ENCODE results near the gene APLP1. TPM values are rescaled to one million over a fixed set of nuclear protein-coding genes. Genes with fewer than 3 reads are reported as not detected.
A peak's percentile ranks its signal among the peaks of the same experiment; 100 is the strongest.

Gene APLP1
- total and polyA plus RNA-seq, 2 experiments from 2014 or later = 10.6 to 16.8 TPM

DNA sequence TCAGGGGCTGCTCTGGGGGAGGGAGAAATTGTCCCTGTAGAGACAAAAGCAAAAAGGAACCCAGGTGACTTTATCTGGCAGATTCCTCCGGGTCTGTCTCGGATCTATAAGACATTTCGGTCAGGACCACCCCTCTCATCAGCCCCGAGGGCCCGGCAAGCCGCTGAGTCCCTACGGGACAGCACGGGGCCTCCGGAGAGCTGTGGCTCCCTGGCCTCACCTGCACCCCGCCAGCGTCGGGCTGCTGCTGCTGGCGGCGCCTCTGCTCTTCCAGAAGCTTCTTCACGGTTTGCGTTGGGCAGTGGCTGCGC, 30.1 kb downstream of the APLP1 start:
- TF ChIP-seq EZH2phosphoT487 (IDR thresholded peaks at IDR 0.05; ENCODE audit: insufficient read depth, low read depth) (no peak), EZH2 (IDR thresholded peaks at IDR 0.05; ENCODE audit: insufficient read depth, poor library complexity, severe bottlenecking) (no peak)
- no peaks in the 10 kb centered on the region for H3K27me3 ChIP-seq (replicated peaks; ENCODE audit: insufficient read depth)
- DNase-seq = no peak
- peak overlapping the region; percentile 87 for H3K9ac ChIP-seq
- peak overlapping the region; percentile 93 for H3K4me2 ChIP-seq (ENCODE audit: unreplicated experiment)
- H3K36me3 ChIP-seq (ENCODE audit: low read depth) = peaks cover 12% of the 10 kb centered on the region; the same call in 1 of the 2 replicates
- H3K79me2 ChIP-seq (ENCODE audit: insufficient read depth) = peaks cover 28% of the 10 kb centered on the region
- peaks cover 18% of the 10 kb centered on the region for H3F3A ChIP-seq (ENCODE audit: insufficient read depth)
- peaks cover 24% of the 10 kb centered on the region for H3K4me1 ChIP-seq (ENCODE audit: insufficient read depth)
- no peaks in the 10 kb centered on the region for H4K20me1 ChIP-seq (ENCODE audit: insufficient read depth)
- peak overlapping the region; percentile 83 for H2AFZ ChIP-seq
- in situ Hi-C loops (cut with MboI) = no loop called here
- no peaks in the 10 kb centered on the region for H3K9me2 ChIP-seq (ENCODE audit: insufficient read depth)
- H3K4me3 ChIP-seq = peak overlapping the region; percentile 99
- WGBS, 2 experiments (ENCODE audit: low coverage in 1 of 2, low lambda C conversion rate in 2 of 2, missing lambda C conversion rate in 2 of 2) = 3 to 5% methylated on average over 16 to 17 of the region's 17 CpGs
- H3K27ac ChIP-seq = peak overlapping the region; percentile 96
- no peaks in the 10 kb centered on the region for H3K9me3 ChIP-seq (ENCODE audit: low read depth)

DNA sequence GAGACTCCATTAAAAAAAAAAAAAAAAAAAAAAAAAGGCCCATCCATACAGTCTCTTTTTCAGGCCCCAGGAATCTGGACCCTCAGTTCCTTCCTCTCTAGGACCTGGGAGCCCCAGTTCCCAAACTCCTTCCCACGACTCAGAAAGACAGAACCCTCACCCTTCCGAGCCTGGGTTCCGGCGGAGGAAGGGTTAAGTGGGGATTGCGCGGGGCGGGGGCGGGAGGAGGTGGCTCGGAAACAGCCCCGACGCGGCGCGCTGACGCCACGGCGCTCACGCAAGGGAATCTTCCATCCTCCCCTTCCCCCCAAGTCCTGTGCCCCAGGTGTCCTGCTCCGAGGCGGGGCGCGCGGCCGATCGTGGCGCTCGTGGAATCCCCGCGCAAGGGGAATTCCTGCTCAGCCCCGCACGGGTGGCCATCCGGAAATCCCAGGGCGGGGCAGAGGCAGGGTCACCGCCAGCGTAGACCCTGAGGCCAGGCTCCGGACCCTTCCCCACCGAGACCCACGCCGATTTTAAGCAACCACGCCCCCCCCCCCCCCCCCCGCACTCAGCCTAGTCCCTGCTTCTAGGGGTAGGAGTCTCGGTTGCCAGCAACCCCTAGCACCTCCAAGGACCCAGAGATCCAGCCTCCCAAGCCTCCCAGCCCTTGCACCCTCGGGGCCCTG, 31.3 kb downstream of the APLP1 start:
- DNase-seq = peak; percentile 94
- Histone ChIP-seq H3K4me2 (ENCODE audit: unreplicated experiment) (peak overlapping the region; percentile 93), H3K4me3 (peak overlapping the region; percentile 99), H3K27me3 (replicated peaks; ENCODE audit: insufficient read depth) (no peaks in the 10 kb centered on the region), H3K9ac (peak overlapping the region; percentile 87), H3F3A (ENCODE audit: insufficient read depth) (peaks cover 13% of the 10 kb centered on the region), H3K9me3 (ENCODE audit: low read depth) (no peaks in the 10 kb centered on the region), H3K9me2 (ENCODE audit: insufficient read depth) (no peaks in the 10 kb centered on the region), H4K20me1 (ENCODE audit: insufficient read depth) (no peaks in the 10 kb centered on the region), H3K79me2 (ENCODE audit: insufficient read depth) (peaks cover 28% of the 10 kb centered on the region), H3K27ac (peak overlapping the region; percentile 96), H3K4me1 (ENCODE audit: insufficient read depth) (peaks cover 26% of the 10 kb centered on the region), H2AFZ (peak overlapping the region; percentile 83), H3K36me3 (ENCODE audit: low read depth) (peaks cover under 1% of the 10 kb centered on the region; the same call in 1 of the 2 replicates)
- no peak for TF ChIP-seq EZH2phosphoT487 (IDR thresholded peaks at IDR 0.05; ENCODE audit: insufficient read depth, low read depth)
- TF ChIP-seq EZH2 (IDR thresholded peaks at IDR 0.05; ENCODE audit: insufficient read depth, poor library complexity, severe bottlenecking) = no peak
- WGBS, 2 experiments (ENCODE audit: low coverage in 1 of 2, low lambda C conversion rate in 2 of 2, missing lambda C conversion rate in 2 of 2) = 1 to 2% methylated on average over 21 to 26 of the region's 43 CpGs
- in situ Hi-C loops (cut with MboI) = no loop called here

- peak overlapping the region; percentile 96 for H3K27ac ChIP-seq
- DNase-seq = peak; percentile 88
These were observed 32.8 kb downstream of the APLP1 start for GRCh38 chr19:35901055-35901644.

GRCh38 chr19:35901854-35902661, 33.7 kb downstream of the APLP1 start, which contains the start of gene HCST:
Gene HCST (plus strand): TSS chr19:35902529. CDS start chr19:35902594, 65 bp downstream.
- H2AFZ ChIP-seq = peak within 1 kb of the TSS; percentile 32
- peak within 1 kb of the TSS; percentile 93 for H3K4me2 ChIP-seq (ENCODE audit: unreplicated experiment)
- whole genome bisulfite sequencing, 2 experiments (ENCODE audit: low coverage in 1 of 2, low lambda C conversion rate in 2 of 2, missing lambda C conversion rate in 2 of 2) = 15 to 18% methylated on average over 6 of the region's 6 CpGs

More at GRCh38 chr19:35901055-35901644, 32.8 kb downstream of the APLP1 start:
- H4K20me1 ChIP-seq (ENCODE audit: insufficient read depth) = no peaks in the 10 kb centered on the region
- no peaks in the 10 kb centered on the region for H3K36me3 ChIP-seq (ENCODE audit: low read depth)
- peaks cover 26% of the 10 kb centered on the region for H3K4me1 ChIP-seq (ENCODE audit: insufficient read depth)
- no peaks in the 10 kb centered on the region for H3K9me3 ChIP-seq (ENCODE audit: low read depth)
- H3K4me3 ChIP-seq = peak overlapping the region; percentile 99
- 41 to 56% methylated on average over 2 of the region's 2 CpGs for WGBS, 2 experiments (ENCODE audit: low coverage in 1 of 2, low lambda C conversion rate in 2 of 2, missing lambda C conversion rate in 2 of 2)
- H3K79me2 ChIP-seq (ENCODE audit: insufficient read depth) = peaks cover 28% of the 10 kb centered on the region
- H3K9ac ChIP-seq = peak overlapping the region; percentile 87
- peaks cover 18% of the 10 kb centered on the region for H3F3A ChIP-seq (ENCODE audit: insufficient read depth)
- no peaks in the 10 kb centered on the region for H3K9me2 ChIP-seq (ENCODE audit: insufficient read depth)
- TF ChIP-seq EZH2phosphoT487 (IDR thresholded peaks at IDR 0.05; ENCODE audit: insufficient read depth, low read depth) (no peak), EZH2 (IDR thresholded peaks at IDR 0.05; ENCODE audit: insufficient read depth, poor library complexity, severe bottlenecking) (no peak)
- peak overlapping the region; percentile 93 for H3K4me2 ChIP-seq (ENCODE audit: unreplicated experiment)
- H2AFZ ChIP-seq = peak overlapping the region; percentile 83; the same call in 1 of the 2 replicates
- H3K27me3 ChIP-seq (replicated peaks; ENCODE audit: insufficient read depth) = no peaks in the 10 kb centered on the region
- in situ Hi-C loops (cut with MboI) = no loop called here

More at GRCh38 chr19:35901854-35902661, 33.7 kb downstream of the APLP1 start, which contains the start of gene HCST:
- H3K79me2 ChIP-seq (ENCODE audit: insufficient read depth) = peaks cover 23% of the 10 kb centered on the region
- H4K20me1 ChIP-seq (ENCODE audit: insufficient read depth) = no peaks in the 10 kb centered on the region
- H3K27ac ChIP-seq = peak within 1 kb of the TSS; percentile 96
- in situ Hi-C loops (cut with MboI) = no loop called here
- H3K36me3 ChIP-seq (ENCODE audit: low read depth) = no peaks in the 10 kb centered on the region
- no peaks in the 10 kb centered on the region for H3K9me2 ChIP-seq (ENCODE audit: insufficient read depth)
- peak within 1 kb of the TSS; percentile 87 for H3K9ac ChIP-seq
- DNase-seq = peak; percentile 81
- no peaks in the 10 kb centered on the region for H3K9me3 ChIP-seq (ENCODE audit: low read depth)
- peaks cover 34% of the 10 kb centered on the region for H3K4me1 ChIP-seq (ENCODE audit: insufficient read depth)
- peak within 1 kb of the TSS; percentile 99 for H3K4me3 ChIP-seq
- no peaks in the 10 kb centered on the region for H3K27me3 ChIP-seq (replicated peaks; ENCODE audit: insufficient read depth)
- H3F3A ChIP-seq (ENCODE audit: insufficient read depth) = peaks cover 18% of the 10 kb centered on the region
- TF ChIP-seq EZH2phosphoT487 (IDR thresholded peaks at IDR 0.05; ENCODE audit: insufficient read depth, low read depth) (no peak), EZH2 (IDR thresholded peaks at IDR 0.05; ENCODE audit: insufficient read depth, poor library complexity, severe bottlenecking) (no peak)

Measured in GM23248 (cell line).